Measurements from ENCODE around the gene ANO2.

DNA sequence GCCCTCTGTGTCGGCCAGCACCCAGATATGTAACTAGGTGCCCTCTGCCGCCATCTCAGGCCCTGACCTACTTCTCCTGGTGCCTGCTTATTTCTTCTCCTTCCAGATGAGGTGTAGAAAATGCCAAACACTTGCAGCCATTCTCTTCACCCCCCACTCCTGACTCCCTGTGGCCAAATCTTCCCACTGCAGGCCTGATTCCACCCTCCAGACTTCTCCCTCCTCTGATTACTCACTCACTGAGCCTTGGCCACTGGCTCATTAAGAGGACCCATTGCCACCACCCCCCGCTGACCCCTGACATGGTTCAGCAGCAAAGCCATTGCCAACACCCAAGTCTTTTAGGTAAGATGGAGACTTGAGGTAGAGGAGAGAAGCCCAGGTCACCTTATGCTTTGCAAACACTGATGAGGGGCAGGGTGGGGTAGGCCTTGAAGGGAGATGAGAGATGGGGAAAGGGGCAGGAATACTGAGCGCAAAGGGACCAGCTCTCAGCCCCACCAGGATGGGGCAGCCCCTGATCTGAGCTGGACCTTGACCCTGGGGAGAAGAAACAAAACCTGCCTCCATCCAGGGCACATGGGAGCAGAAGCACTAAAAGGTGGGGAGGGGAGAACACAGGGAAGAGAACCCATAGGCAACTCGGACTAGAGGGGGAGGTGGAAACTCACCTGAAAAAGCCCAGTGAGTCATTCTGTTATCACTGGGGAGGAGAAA, 25.1 kb upstream of the ANO2 start:
- TF ChIP-seq, protein P1, sequence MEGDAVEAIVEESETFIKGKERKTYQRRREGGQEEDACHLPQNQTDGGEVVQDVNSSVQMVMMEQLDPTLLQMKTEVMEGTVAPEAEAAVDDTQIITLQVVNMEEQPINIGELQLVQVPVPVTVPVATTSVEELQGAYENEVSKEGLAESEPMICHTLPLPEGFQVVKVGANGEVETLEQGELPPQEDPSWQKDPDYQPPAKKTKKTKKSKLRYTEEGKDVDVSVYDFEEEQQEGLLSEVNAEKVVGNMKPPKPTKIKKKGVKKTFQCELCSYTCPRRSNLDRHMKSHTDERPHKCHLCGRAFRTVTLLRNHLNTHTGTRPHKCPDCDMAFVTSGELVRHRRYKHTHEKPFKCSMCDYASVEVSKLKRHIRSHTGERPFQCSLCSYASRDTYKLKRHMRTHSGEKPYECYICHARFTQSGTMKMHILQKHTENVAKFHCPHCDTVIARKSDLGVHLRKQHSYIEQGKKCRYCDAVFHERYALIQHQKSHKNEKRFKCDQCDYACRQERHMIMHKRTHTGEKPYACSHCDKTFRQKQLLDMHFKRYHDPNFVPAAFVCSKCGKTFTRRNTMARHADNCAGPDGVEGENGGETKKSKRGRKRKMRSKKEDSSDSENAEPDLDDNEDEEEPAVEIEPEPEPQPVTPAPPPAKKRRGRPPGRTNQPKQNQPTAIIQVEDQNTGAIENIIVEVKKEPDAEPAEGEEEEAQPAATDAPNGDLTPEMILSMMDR (conservative IDR thresholded peaks at IDR 0.05; ENCODE audit: low read depth, low read length), result no peak
- no peak for TF ChIP-seq EZH2phosphoT487 (IDR thresholded peaks at IDR 0.05; ENCODE audit: borderline replicate concordance, low read length)
- no peak for TF ChIP-seq EZH2 (IDR thresholded peaks at IDR 0.05; ENCODE audit: low read length, unreplicated experiment)
